Transverse colon (tissue), 4 donors: ENCODE data around the gene ITGAD.

Source experiments
- CTCF ChIP-seq, 5 experiments: fragments of 200-600 bp in 3 of 5; fragments of 450-650 bp in 2 of 5; sonication (generic) in 3 of 5; IDR thresholded peaks; 1 replicate in 2 of 5; 2 replicates in 3 of 5; pipeline ENCODE4 v1.5.1; 2016 to 2017; ENCODE audit warnings: antibody characterized with exemption in 5 of 5, inconsistent platforms in 3 of 5, mild to moderate bottlenecking in 2 of 5, moderate library complexity in 1 of 5
- EP300 ChIP-seq: sonication (generic); formaldehyde crosslinking; IDR thresholded peaks from one replicate; pipeline ENCODE4 v1.6.1; 2017; ENCODE audit warnings: antibody characterized with exemption, low read depth
- POLR2A ChIP-seq: fragments of 450-650 bp; IDR thresholded peaks from one replicate; pipeline ENCODE4 v1.6.1; 2016; ENCODE audit warnings: antibody characterized with exemption, mild to moderate bottlenecking, moderate library complexity
- POLR2AphosphoS5 ChIP-seq, 3 donors: sonication (generic); formaldehyde crosslinking; IDR thresholded peaks; one replicate each; pipeline ENCODE4 v1.6.1; 2016; ENCODE audit warnings: antibody characterized with exemption in 3 of 3

GRCh38 chr16:31393056-31393455, at the start of gene ITGAD:
- TF ChIP-seq EP300 (no peak), CTCF (IDR thresholded peaks at IDR 0.05) (no peak), POLR2AphosphoS5 (IDR thresholded peaks at IDR 0.05) (no peak), POLR2A (no peak)
